ENCODE measurements around the gene ECD.

ECD gene

DNA sequence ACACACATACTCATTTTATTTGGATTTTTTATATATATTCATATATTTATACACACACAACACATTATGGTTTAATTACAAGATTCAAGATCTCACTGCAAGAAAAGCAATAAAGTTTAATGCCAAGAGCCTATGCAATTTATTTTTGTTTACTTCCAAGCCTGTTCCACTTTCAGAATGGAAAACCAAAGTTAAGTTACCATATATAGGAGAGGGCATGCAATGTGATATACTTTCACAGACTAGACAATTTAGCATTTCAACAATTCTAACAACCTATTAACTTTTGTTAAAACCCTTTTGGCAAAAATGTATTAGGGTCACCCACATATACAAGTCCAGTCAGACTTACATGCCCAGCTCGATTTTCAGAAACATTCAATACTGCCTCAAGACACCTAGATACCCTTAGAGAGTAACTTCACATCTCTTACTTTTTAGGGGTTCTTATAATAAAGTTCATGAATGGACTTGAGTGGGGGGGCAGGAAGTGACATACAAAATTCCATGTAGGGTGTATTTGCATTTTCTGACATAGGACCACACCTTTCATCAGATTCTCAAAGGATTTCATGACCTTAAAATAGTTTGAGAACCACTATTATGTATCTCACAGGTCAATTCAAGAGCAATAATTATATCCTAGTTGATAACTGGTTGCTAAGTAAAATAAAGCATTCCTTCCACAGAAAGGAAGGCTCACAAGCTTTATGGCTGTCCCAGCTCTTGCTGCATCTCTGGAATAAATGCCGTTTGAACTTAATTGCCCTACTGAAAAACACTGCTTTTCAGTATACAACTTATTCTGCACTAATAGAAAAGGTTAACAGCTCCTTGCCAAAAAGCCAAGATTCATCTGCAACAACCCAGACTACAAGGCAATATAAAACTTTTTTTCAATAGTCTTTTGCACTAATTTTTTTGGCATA is 73.6 kb downstream of the ECD start:
- no peak for TF ChIP-seq CTCF (IDR thresholded peaks at IDR 0.05; ENCODE audit: control extremely low read depth, extremely low read depth, low read depth, missing control alignments)
- ChIA-PET POLR2A (interaction anchor here (0.6 to 3.6 kb wide), 7 partner anchors 8 to 1222 kb away, joined by 3 to 30 read pairs (median 5); partner anchors contain the start of gene NUDT13), CTCF (interaction anchor here (1.8 to 10.7 kb wide), 4 partner anchors 10 to 70 kb away, joined by 3 to 101 read pairs (median 40); partner anchors contain the start of gene NUDT13)
- DNase-seq (ENCODE audit: extremely low spot score) = no peak

- no peak for DNase-seq (ENCODE audit: extremely low spot score)
- POLR2A ChIA-PET = interaction anchor here (0.6 to 0.9 kb wide), 2 partner anchors 13 to 50 kb away, joined by 3 to 5 read pairs; no protein-coding TSS in a partner anchor
- TF ChIP-seq CTCF (IDR thresholded peaks at IDR 0.05; ENCODE audit: control extremely low read depth, extremely low read depth, low read depth, missing control alignments) = no peak
- CTCF ChIA-PET = interaction anchor here (2.2 to 10.7 kb wide), 2 partner anchors 8 to 64 kb away, joined by 11 to 101 read pairs; no protein-coding TSS in a partner anchor
Observed at GRCh38 chr10:73092830-73093229, 75.0 kb downstream of the ECD start.

DNA sequence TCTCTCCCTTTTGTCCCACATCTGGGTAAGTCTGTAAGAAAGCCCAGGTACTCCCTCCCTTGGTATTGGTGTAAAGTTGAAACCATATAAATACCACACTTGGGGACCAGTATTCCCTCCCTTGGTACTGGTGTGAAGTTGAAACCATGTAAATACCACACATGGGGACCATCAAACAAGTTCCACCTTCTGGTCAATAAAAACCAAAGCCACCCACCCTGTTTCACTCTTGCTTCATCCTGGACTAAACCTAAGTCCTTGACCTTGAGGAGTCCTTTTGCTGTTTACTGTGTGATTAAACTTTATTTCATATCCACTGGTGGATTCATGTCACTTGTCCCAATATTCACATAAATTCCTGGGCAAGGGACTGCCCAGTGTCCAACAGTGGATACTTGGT is 79.5 kb downstream of the ECD start:
- CTCF ChIA-PET = no interaction called here
- DNase-seq (ENCODE audit: extremely low spot score) = peak; percentile 26
- TF ChIP-seq CTCF (IDR thresholded peaks at IDR 0.05; ENCODE audit: control extremely low read depth, extremely low read depth, low read depth, missing control alignments) = no peak
- POLR2A ChIA-PET = no interaction called here

GRCh38 chr10:73086816-73087215 is 81.0 kb downstream of the ECD start:
- no peak for TF ChIP-seq CTCF (IDR thresholded peaks at IDR 0.05; ENCODE audit: control extremely low read depth, extremely low read depth, low read depth, missing control alignments)
- ChIA-PET CTCF (interaction anchor here (1.4 kb wide), 1 partner anchor 9 kb away, joined by 6 read pairs; no protein-coding TSS in a partner anchor), POLR2A (interaction anchor here (1.2 to 1.5 kb wide), 2 partner anchors 9 to 10 kb away, joined by 3 to 19 read pairs; partner anchors contain the start of gene P4HA1)
- no peak for DNase-seq (ENCODE audit: extremely low spot score)

DNA sequence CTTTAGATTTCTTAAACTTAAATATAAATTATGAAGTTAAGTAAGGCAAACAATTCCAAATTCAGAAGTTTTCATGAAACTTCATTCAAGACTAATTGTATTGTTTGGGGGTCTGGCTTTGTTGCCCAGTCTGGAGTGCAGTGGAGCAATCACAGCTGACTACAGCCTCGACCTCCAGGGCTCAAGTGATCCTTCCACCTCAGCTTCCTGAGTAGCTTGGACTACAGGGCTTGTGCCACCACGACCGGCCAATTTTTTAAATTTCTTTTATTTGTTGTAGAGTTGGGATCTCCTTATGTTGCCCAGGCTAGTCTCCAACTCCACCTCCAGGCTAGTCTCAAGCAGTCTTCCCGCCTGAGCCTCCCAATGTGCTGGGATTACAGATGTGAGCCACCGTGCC is 83.6 kb downstream of the ECD start:
- POLR2A ChIA-PET = interaction anchor here (1.3 kb wide), 1 partner anchor 12 kb away, joined by 9 read pairs; the partner anchor contains the start of gene P4HA1
- no peak for TF ChIP-seq CTCF (IDR thresholded peaks at IDR 0.05; ENCODE audit: control extremely low read depth, extremely low read depth, low read depth, missing control alignments)
- CTCF ChIA-PET = interaction anchor here (1.5 to 2.0 kb wide), 2 partner anchors 9 to 13 kb away, joined by 3 to 11 read pairs; no protein-coding TSS in a partner anchor
- DNase-seq (ENCODE audit: extremely low spot score) = no peak

All from GM10248 (cell line).